Adrenal gland (tissue), 12 donors: ENCODE measurements around the gene TMEM161A. TPM values are rescaled to one million over a fixed set of nuclear protein-coding genes. Genes with fewer than 3 reads are reported as not detected.

Source experiments
- DNase-seq, 7 donors: peaks; one replicate each; pipeline ENCODE4 v3.0.0-alpha.2; 2019 to 2020
- H3K27ac ChIP-seq, 5 donors: fragments of 200-600 bp; sonication (generic) in 4 of 5; 1 replicate in 3 of 5; 2 replicates in 2 of 5; pipeline versions ENCODE4 v1.5.1 to v1.8.0; 2016 to 2020; ENCODE audit warnings: mild to moderate bottlenecking in 1 of 5
- H3K27me3 ChIP-seq: fragments of 200-600 bp; 2 replicates; pipeline ENCODE4 v1.8.0; 2021
- H3K36me3 ChIP-seq, 2 donors: fragments of 200-600 bp; replicated peaks in 1 of 2; 1 replicate in 1 of 2; 2 replicates in 1 of 2; pipeline versions ENCODE4 v1.5.1 to v1.8.0; 2018 to 2022
- H3K4me1 ChIP-seq, 2 donors: fragments of 200-600 bp; replicated peaks in 1 of 2; 1 replicate in 1 of 2; 2 replicates in 1 of 2; pipeline versions ENCODE4 v1.5.1 to v1.8.0; 2018 to 2021
- H3K4me3 ChIP-seq, 4 donors: fragments of 200-600 bp; sonication (generic) in 3 of 4; one replicate each; pipeline ENCODE4 v1.5.1; 2016 to 2018
- H3K9me3 ChIP-seq, 3 donors: fragments of 200-600 bp; sonication (generic) in 1 of 3; replicated peaks in 1 of 3; 1 replicate in 2 of 3; 2 replicates in 1 of 3; pipeline versions ENCODE4 v1.5.1 to v1.8.0; 2016 to 2021
- CTCF ChIP-seq, 6 experiments: fragments of 450-650 bp in 4 of 6; fragments of 200-600 bp in 2 of 6; sonication (generic) in 1 of 6; IDR thresholded peaks; 1 replicate in 5 of 6; 2 replicates in 1 of 6; pipeline versions ENCODE4 v1.5.1 to v1.8.0; 2016 to 2021; ENCODE audit warnings: antibody characterized with exemption in 6 of 6, mild to moderate bottlenecking in 2 of 6, moderate library complexity in 1 of 6
- POLR2A ChIP-seq, 2 donors: fragments of 450-650 bp; IDR thresholded peaks; one replicate each; pipeline ENCODE4 v1.6.1; 2017; ENCODE audit warnings: antibody characterized with exemption in 2 of 2, mild to moderate bottlenecking in 2 of 2, moderate library complexity in 1 of 2
- WGBS, 4 donors: extraction: QIAGEN DNeasy Blood & Tissue Kit in 2 of 4; methylation state at CpG; one replicate each; pipeline versions ENCODE4 v1.1.5 to v1.1.7; 2013 to 2017; 5-methylcytosine and 5-hydroxymethylcytosine counted together
- intact Hi-C, 2 donors: fragments of 100-400 bp; cut with DNase I; formaldehyde crosslinking; loops; one replicate each; pipeline versions ENCODE4 v1.14.1 to v1.15.0; 2022 to 2023
- polyA plus RNA-seq, 3 donors: library from polyadenylated mRNA; stranded (reverse); fragments of 200-250 nt in 2 of 3; fragments of 350-450 nt in 1 of 3; fragmentation: Illumina TruSeq in 1 of 3; extraction: RNeasy Lipid Tissue Mini Kit (QIAGEN cat#74804) in 1 of 3; gene quantifications; one replicate each; pipeline ENCODE4 v1.2.3, GENCODE V29; 2013 to 2014
- total RNA-seq, 9 donors: library from RNA; depleted of rRNA in 4 of 9; stranded (reverse); fragments of >200 nt in 4 of 9; fragments of 120-200 nt in 1 of 9; fragmentation: NEBNext Ultra II Directional in 1 of 9; extraction: Animal tissue kit (Norgen Biotek cat#: 25700) in 1 of 9; gene quantifications; one replicate each; pipeline versions ENCODE4 v1.1.0 to v1.2.4, GENCODE V29; 2013 to 2023
- donor health status: healthy with polysubstance abuse.
- donor health status: Bipolar disorder and iron deficiency.
- donor health status: DM: yes; HTN: yes; CAD: no.
- donor health status: DM: no; HTN: no; CAD: no.
- donor health status: DM: no; HTN: no; CAD: no.
- donor health status: DM: yes; HTN: yes; CAD: no.

TMEM161A gene
- total and polyA plus RNA-seq, 12 donors: 5.5 to 83.8 (median 41.1) TPM

GRCh38 chr19:19167612-19168011 is 29.3 kb upstream of the TMEM161A start:
- intact Hi-C loops: no loop called here
- Histone ChIP-seq H3K27ac (no peak overlapping the region), H3K9me3 (no peaks in the 10 kb centered on the region), H3K4me1 (peaks cover 3 to 10% of the 10 kb centered on the region in 2 donors), H3K4me3 (no peak overlapping the region), H3K27me3 (no peaks in the 10 kb centered on the region), H3K36me3 (no peaks in the 10 kb centered on the region)
- TF ChIP-seq POLR2A (IDR thresholded peaks at IDR 0.05) (no peak), CTCF (IDR thresholded peaks at IDR 0.05) (no peak)
- DNase-seq: no peak
- 69 to 92% (median 91%) methylated on average over 3 of the region's 3 CpGs for WGBS, 4 donors

GRCh38 chr19:19165396-19165795 is 27.1 kb upstream of the TMEM161A start:
- no peak overlapping the region for H3K4me3 ChIP-seq
- no peak for TF ChIP-seq POLR2A (IDR thresholded peaks at IDR 0.05)
- no peak for TF ChIP-seq CTCF (IDR thresholded peaks at IDR 0.05)
- peaks cover 3 to 8% of the 10 kb centered on the region in 2 donors for H3K4me1 ChIP-seq
- H3K27me3 ChIP-seq: no peaks in the 10 kb centered on the region
- no peak for DNase-seq
- 86 to 100% (median 100%) methylated on average over 1 of the region's 1 CpG for WGBS, 4 donors
- no peaks in the 10 kb centered on the region for H3K9me3 ChIP-seq
- H3K27ac ChIP-seq: no peak overlapping the region
- H3K36me3 ChIP-seq: no peaks in the 10 kb centered on the region
- intact Hi-C loops: no loop called here

GRCh38 chr19:19162495-19162894 is 24.2 kb upstream of the TMEM161A start:
- 84 to 94% (median 92%) methylated on average over 5 to 7 of the region's 7 CpGs for WGBS, 4 donors
- H3K27ac ChIP-seq: no peak overlapping the region
- no peaks in the 10 kb centered on the region for H3K4me1 ChIP-seq
- no peak for TF ChIP-seq POLR2A (IDR thresholded peaks at IDR 0.05)
- TF ChIP-seq CTCF (IDR thresholded peaks at IDR 0.05): no peak
- H3K9me3 ChIP-seq: no peaks in the 10 kb centered on the region
- no peak for DNase-seq
- intact Hi-C loops: no loop called here
- H3K27me3 ChIP-seq: no peaks in the 10 kb centered on the region
- H3K4me3 ChIP-seq: no peak overlapping the region
- H3K36me3 ChIP-seq: no peaks in the 10 kb centered on the region

- TF ChIP-seq CTCF (IDR thresholded peaks at IDR 0.05) (no peak), POLR2A (IDR thresholded peaks at IDR 0.05) (no peak)
- 43 to 75% (median 53%) methylated on average over 17 to 26 of the region's 26 CpGs for WGBS, 4 donors
- Histone ChIP-seq H3K9me3 (no peaks in the 10 kb centered on the region), H3K27me3 (no peaks in the 10 kb centered on the region), H3K27ac (no peak overlapping the region), H3K4me1 (no peaks in the 10 kb centered on the region), H3K4me3 (no peak overlapping the region), H3K36me3 (no peaks in the 10 kb centered on the region)
- intact Hi-C loops: no loop called here
- no peak for DNase-seq
Measured at GRCh38 chr19:19160461-19161035, 22.3 kb upstream of the TMEM161A start.
